Measurements from ENCODE around the gene GPATCH2L.

Gene GPATCH2L

DNA sequence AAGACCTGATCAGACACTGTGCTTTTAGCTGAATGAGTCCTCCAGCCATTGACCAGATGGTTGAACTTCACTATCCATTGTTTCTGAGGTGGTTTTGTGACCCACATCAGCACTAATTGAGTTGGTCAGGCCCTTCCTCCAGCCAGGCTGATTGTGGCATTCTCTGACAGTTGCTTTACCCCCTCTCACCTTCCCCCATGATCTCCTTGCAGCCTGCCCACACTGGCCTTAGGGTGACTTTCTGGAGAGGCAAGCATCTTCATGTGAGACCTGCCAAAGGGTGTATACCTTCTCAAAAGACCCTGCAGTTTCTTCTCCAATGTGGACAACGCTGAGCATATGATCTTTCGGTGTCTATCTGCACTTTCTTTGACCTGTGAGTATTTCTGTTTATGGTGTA is 83.9 kb downstream of the GPATCH2L start:
- no peak for DNase-seq (ENCODE audit: low read depth)
- no peak overlapping the region for H3K4me3 ChIP-seq (ENCODE audit: low read depth, low read length)
- TF ChIP-seq, protein P1, sequence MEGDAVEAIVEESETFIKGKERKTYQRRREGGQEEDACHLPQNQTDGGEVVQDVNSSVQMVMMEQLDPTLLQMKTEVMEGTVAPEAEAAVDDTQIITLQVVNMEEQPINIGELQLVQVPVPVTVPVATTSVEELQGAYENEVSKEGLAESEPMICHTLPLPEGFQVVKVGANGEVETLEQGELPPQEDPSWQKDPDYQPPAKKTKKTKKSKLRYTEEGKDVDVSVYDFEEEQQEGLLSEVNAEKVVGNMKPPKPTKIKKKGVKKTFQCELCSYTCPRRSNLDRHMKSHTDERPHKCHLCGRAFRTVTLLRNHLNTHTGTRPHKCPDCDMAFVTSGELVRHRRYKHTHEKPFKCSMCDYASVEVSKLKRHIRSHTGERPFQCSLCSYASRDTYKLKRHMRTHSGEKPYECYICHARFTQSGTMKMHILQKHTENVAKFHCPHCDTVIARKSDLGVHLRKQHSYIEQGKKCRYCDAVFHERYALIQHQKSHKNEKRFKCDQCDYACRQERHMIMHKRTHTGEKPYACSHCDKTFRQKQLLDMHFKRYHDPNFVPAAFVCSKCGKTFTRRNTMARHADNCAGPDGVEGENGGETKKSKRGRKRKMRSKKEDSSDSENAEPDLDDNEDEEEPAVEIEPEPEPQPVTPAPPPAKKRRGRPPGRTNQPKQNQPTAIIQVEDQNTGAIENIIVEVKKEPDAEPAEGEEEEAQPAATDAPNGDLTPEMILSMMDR (conservative IDR thresholded peaks at IDR 0.05; ENCODE audit: low read depth, low read length) = no peak

DNA sequence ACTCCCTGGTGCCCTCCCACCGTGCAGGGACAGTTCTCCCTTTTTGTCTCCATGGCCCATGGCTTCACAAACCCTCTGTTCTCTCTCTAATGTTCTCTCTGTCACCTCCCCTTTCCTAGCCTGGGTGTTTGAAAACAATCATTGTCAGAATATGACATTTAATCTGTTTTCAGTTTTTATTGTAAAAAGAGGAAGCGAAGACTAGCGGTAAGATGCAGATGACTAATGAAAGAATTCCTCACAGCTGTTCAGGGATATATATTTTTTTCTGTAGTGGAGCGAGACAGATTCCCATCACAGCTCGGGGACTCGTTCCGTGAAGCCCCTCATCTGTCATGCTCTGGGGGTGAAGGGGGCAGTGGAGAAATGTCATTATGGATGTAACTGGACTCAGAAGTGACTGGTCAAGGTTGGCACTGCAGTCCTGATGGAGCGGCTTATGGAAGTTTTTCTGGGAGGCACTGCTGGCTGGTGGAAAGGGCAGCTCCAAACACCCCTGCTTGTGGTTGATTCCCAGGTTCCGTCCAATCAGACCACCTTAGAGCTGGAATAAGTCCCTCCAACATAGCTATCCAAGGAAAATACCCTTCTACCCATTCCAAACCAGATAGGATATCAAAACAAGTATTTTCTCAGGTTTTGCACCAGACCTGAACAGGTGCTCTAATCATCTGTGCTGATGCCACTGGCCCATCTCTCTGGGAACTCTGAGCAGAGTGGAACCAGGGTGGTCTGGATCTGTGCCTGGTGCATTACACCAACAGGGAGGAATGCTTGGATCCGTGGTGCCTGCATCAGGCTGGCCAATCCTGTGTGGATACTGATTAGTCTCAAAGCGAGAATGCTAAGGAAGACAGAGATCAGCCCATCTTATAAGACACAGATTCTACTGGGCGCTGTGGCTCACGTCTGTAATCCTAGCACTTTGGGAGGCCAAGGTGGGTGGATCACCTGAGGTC is 84.7 kb downstream of the GPATCH2L start:
- DNase-seq (ENCODE audit: low read depth) = no peak
- no peak overlapping the region for H3K4me3 ChIP-seq (ENCODE audit: low read depth, low read length)
- TF ChIP-seq, protein P1 (conservative IDR thresholded peaks at IDR 0.05; ENCODE audit: low read depth, low read length) = no peak

DNA sequence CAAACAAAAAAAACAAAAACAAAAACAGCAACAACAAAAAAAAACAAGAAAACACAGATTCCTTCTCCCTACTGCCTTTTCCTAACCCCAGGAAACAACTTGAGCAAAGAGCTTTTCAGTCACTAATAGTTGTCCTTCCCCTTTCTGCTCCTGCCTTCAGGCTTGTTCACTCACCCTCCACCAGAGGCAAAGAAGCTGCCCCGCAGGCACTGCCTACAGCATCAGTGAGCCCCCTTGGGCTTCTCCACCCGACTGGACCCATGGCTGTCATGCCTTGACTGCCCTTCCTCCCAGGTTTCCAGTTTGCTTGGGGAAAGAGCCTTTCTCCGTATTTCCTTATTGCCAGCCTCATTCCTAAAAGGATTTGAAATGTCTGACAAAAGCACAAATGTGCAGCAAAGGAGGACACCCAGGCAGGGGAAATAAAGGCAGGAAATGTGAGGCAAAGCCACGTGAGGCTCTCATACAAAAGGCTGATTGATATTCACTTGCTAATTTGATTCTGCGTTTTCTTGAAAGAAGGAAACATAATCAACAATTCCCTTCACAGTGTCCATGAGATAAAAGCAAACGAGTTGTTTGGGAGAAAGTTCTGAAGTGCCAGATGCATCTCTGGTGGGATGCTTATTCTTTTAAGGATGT is 85.7 kb downstream of the GPATCH2L start:
- TF ChIP-seq, protein P1 (conservative IDR thresholded peaks at IDR 0.05; ENCODE audit: low read depth, low read length) = no peak
- no peak overlapping the region for H3K4me3 ChIP-seq (ENCODE audit: low read depth, low read length)
- DNase-seq (ENCODE audit: low read depth) = no peak

DNA sequence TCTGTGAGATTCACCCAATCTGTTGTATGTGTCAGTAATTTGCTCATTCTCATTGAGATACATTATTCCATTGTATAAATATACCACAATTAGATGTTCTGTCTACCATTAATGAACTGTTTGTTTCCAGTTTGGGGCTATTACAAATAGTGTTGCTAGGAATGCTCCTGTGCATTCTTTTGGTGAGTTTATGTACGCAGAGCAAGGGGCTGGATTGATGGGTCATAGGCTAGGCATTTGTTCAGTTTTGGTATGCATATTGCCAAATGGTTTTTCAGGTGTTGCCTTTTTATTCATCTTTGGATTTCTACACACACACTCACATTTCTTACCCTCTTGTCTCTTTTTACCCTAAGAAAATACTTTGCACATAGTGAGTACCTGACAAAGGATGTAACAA is 93.4 kb downstream of the GPATCH2L start:
- DNase-seq (ENCODE audit: low read depth) = no peak
- no peak overlapping the region for H3K4me3 ChIP-seq (ENCODE audit: low read depth, low read length)
- TF ChIP-seq, protein P1 (conservative IDR thresholded peaks at IDR 0.05; ENCODE audit: low read depth, low read length) = no peak

DNA sequence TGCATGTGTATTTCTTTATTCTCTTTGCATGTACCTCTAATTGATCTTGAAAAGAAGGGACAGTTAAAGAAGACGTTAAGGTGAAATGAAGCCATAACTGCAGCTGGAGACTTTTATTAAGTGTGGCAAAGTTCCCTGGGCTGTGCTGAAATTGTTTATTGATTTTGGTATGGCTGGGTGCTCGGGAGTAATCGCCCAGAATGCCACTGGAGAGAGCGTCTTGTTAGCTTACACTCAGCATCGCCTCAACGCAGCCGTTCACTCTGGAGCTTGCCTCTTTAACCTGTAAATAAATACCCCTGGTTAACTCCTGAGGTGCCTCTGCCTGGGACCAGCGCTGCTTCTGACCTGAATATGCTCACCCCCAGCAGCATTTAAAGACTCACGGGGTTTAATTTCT is 98.6 kb downstream of the GPATCH2L start:
- no peak overlapping the region for H3K4me3 ChIP-seq (ENCODE audit: low read depth, low read length)
- no peak for DNase-seq (ENCODE audit: low read depth)
- TF ChIP-seq, protein P1 (conservative IDR thresholded peaks at IDR 0.05; ENCODE audit: low read depth, low read length) = no peak

DNA sequence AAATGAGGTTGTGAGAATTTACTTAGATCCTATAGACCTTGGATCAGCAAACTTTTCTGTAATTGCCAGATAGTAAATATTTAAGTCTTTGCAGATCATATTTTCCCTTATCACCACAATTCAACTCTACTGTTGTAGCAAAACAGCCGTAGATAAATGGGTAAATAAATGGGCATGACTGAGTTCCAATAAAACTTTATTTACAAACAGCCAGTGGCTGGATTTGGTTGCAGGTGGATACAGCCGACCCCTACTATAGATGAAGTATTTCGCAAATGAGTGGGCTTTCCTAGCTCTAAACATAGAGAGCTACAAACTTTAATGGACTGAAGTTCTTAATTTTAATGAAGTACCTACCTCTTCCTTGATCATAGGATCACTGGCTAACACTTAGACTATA is 100.7 kb downstream of the GPATCH2L start:
- H3K4me3 ChIP-seq (ENCODE audit: low read depth, low read length) = no peak overlapping the region
- TF ChIP-seq, protein P1 (conservative IDR thresholded peaks at IDR 0.05; ENCODE audit: low read depth, low read length) = no peak
- no peak for DNase-seq (ENCODE audit: low read depth)

All from choroid plexus epithelial cell (primary cell).